ENCODE measurements around the gene GNGT1. TPM values are rescaled to one million over a fixed set of nuclear protein-coding genes. Genes with fewer than 3 reads are reported as not detected.

Gene GNGT1
- total RNA-seq, 2 donors from 2014 or later, result 0.22 TPM; not detected in 1

GRCh38 chr7:93948873-93949272, 42.5 kb downstream of the GNGT1 start:
- Mint-ChIP-seq H3K27me3 (ENCODE audit: insufficient read depth) (no peaks in the 10 kb centered on the region), H3K36me3 (ENCODE audit: low read depth) (no peaks in the 10 kb centered on the region), H3K27ac (no peak overlapping the region), H3K4me3 (no peak overlapping the region), H3K4me1 (no peaks in the 10 kb centered on the region), H3K9me3 (no peaks in the 10 kb centered on the region)
- no peak for DNase-seq
- no peak overlapping the region for H3K4me3 ChIP-seq (ENCODE audit: low read length)
- H3K9me3 ChIP-seq (ENCODE audit: control insufficient read depth, low read length), result no peaks in the 10 kb centered on the region
- no peaks in the 10 kb centered on the region for H3K4me1 ChIP-seq (ENCODE audit: control insufficient read depth, insufficient read depth, low read length)
- TF ChIP-seq CTCF (conservative IDR thresholded peaks at IDR 0.05), result no peak
- no peak overlapping the region for H3K27ac ChIP-seq (ENCODE audit: low read depth, low read length)
- H3K36me3 ChIP-seq (ENCODE audit: control insufficient read depth, insufficient read depth, low read length), result no peaks in the 10 kb centered on the region
- no peaks in the 10 kb centered on the region for H3K27me3 ChIP-seq (ENCODE audit: control insufficient read depth, insufficient read depth, low read length, poor library complexity, severe bottlenecking)
- 79% methylated on average over 2 of the region's 2 CpGs; no CpG with 5 or more reads in 1 of the 2 experiments for whole genome bisulfite sequencing, 2 experiments (ENCODE audit: insufficient coverage in 1 of 2, insufficient read length in 1 of 2)
- H3K9ac ChIP-seq (ENCODE audit: extremely low read depth, low read length, poor library complexity, severe bottlenecking), result no peak overlapping the region

GRCh38 chr7:93949423-93949822, 43.1 kb downstream of the GNGT1 start:
- Mint-ChIP-seq H3K36me3 (ENCODE audit: low read depth) (no peaks in the 10 kb centered on the region), H3K27ac (no peak overlapping the region), H3K9me3 (no peaks in the 10 kb centered on the region), H3K4me1 (no peaks in the 10 kb centered on the region), H3K4me3 (no peak overlapping the region), H3K27me3 (ENCODE audit: insufficient read depth) (no peaks in the 10 kb centered on the region)
- Histone ChIP-seq H3K9ac (ENCODE audit: extremely low read depth, low read length, poor library complexity, severe bottlenecking) (no peak overlapping the region), H3K36me3 (ENCODE audit: control insufficient read depth, insufficient read depth, low read length) (no peaks in the 10 kb centered on the region), H3K27ac (ENCODE audit: low read depth, low read length) (no peak overlapping the region), H3K9me3 (ENCODE audit: control insufficient read depth, low read length) (no peaks in the 10 kb centered on the region), H3K4me1 (ENCODE audit: control insufficient read depth, insufficient read depth, low read length) (no peaks in the 10 kb centered on the region), H3K4me3 (ENCODE audit: low read length) (no peak overlapping the region), H3K27me3 (ENCODE audit: control insufficient read depth, insufficient read depth, low read length, poor library complexity, severe bottlenecking) (no peaks in the 10 kb centered on the region)
- 86 to 92% methylated on average over 1 of the region's 1 CpG for WGBS, 2 experiments (ENCODE audit: insufficient coverage in 1 of 2, insufficient read length in 1 of 2)
- TF ChIP-seq CTCF (conservative IDR thresholded peaks at IDR 0.05), result no peak
- DNase-seq, result no peak

GRCh38 chr7:93955304-93955703, 48.9 kb downstream of the GNGT1 start:
- Histone ChIP-seq H3K36me3 (ENCODE audit: control insufficient read depth, insufficient read depth, low read length) (no peaks in the 10 kb centered on the region), H3K4me1 (ENCODE audit: control insufficient read depth, insufficient read depth, low read length) (no peaks in the 10 kb centered on the region), H3K4me3 (ENCODE audit: low read length) (no peak overlapping the region), H3K9me3 (ENCODE audit: control insufficient read depth, low read length) (no peaks in the 10 kb centered on the region), H3K9ac (ENCODE audit: extremely low read depth, low read length, poor library complexity, severe bottlenecking) (no peak overlapping the region), H3K27me3 (ENCODE audit: control insufficient read depth, insufficient read depth, low read length, poor library complexity, severe bottlenecking) (no peaks in the 10 kb centered on the region), H3K27ac (ENCODE audit: low read depth, low read length) (no peak overlapping the region)
- Mint-ChIP-seq H3K4me3 (no peak overlapping the region), H3K27ac (no peak overlapping the region), H3K27me3 (ENCODE audit: insufficient read depth) (no peaks in the 10 kb centered on the region), H3K9me3 (no peaks in the 10 kb centered on the region), H3K4me1 (no peaks in the 10 kb centered on the region), H3K36me3 (ENCODE audit: low read depth) (no peaks in the 10 kb centered on the region)
- DNase-seq, result no peak
- no peak for TF ChIP-seq CTCF (conservative IDR thresholded peaks at IDR 0.05)
- WGBS, 2 experiments (ENCODE audit: insufficient coverage in 1 of 2, insufficient read length in 1 of 2), result 88 to 100% methylated on average over 1 to 2 of the region's 2 CpGs

Measured in endodermal cell (in vitro differentiated cells).